ENCODE measurements around the gene ADGRD2.

ADGRD2 gene

GRCh38 chr9:124457079-124457886, 7.0 kb downstream of the ADGRD2 start:
- no peak for DNase-seq

- no peak for DNase-seq
These were observed 7.7 kb downstream of the ADGRD2 start for GRCh38 chr9:124457887-124458431.

- no peak for DNase-seq
These were observed 8.2 kb downstream of the ADGRD2 start for GRCh38 chr9:124458441-124458840.

- no peak for DNase-seq
These were observed 12.5 kb downstream of the ADGRD2 start for GRCh38 chr9:124462739-124463138.

- no peak for DNase-seq
These were observed 15.5 kb downstream of the ADGRD2 start for GRCh38 chr9:124465736-124466135.

- DNase-seq = no peak
These were observed 17.3 kb downstream of the ADGRD2 start for GRCh38 chr9:124467410-124468060.

GRCh38 chr9:124468061-124468740, 17.9 kb downstream of the ADGRD2 start:
- no peak for DNase-seq

- DNase-seq = no peak
These were observed 19.0 kb downstream of the ADGRD2 start for GRCh38 chr9:124469011-124469832.

- no peak for DNase-seq
These were observed 20.1 kb downstream of the ADGRD2 start for GRCh38 chr9:124470306-124470705.

GRCh38 chr9:124470726-124471125, 20.5 kb downstream of the ADGRD2 start:
- no peak for DNase-seq

GRCh38 chr9:124471761-124472160, 21.5 kb downstream of the ADGRD2 start:
- no peak for DNase-seq

GRCh38 chr9:124472770-124473169, 22.5 kb downstream of the ADGRD2 start:
- no peak for DNase-seq

- DNase-seq = no peak
These were observed 23.1 kb downstream of the ADGRD2 start for GRCh38 chr9:124473310-124473709.

- DNase-seq = no peak
These were observed 23.9 kb downstream of the ADGRD2 start for GRCh38 chr9:124474151-124474550.

GRCh38 chr9:124475158-124475867, 25.1 kb downstream of the ADGRD2 start:
- no peak for DNase-seq

GRCh38 chr9:124475868-124476690, 25.8 kb downstream of the ADGRD2 start:
- DNase-seq = no peak

GRCh38 chr9:124477211-124477647, 27.0 kb downstream of the ADGRD2 start:
- peak; percentile 57 for DNase-seq

GRCh38 chr9:124477648-124478285, 27.5 kb downstream of the ADGRD2 start:
- DNase-seq = peak; percentile 65

- DNase-seq = peak; percentile 58
These were observed 28.1 kb downstream of the ADGRD2 start for GRCh38 chr9:124478354-124478753.

GRCh38 chr9:124479371-124479770, 29.1 kb downstream of the ADGRD2 start:
- DNase-seq = no peak
